Lower leg skin (tissue), 3 donors: ENCODE results near the gene TAF11.

Experiments
- POLR2A ChIP-seq, 2 donors: fragments of 450-650 bp; IDR thresholded peaks; one replicate each; pipeline ENCODE4 v1.6.1; 2016 to 2017; ENCODE audit warnings: antibody characterized with exemption in 2 of 2, mild to moderate bottlenecking in 1 of 2, moderate library complexity in 1 of 2
- TF ChIP-seq, protein P1 (sequence below), 3 donors: fragments of 450-650 bp; IDR thresholded peaks; one replicate each; pipeline ENCODE4 v1.5.1; 2016; ENCODE audit warnings: antibody characterized with exemption in 3 of 3, mild to moderate bottlenecking in 3 of 3, moderate library complexity in 2 of 3

- TF ChIP-seq, protein P1, sequence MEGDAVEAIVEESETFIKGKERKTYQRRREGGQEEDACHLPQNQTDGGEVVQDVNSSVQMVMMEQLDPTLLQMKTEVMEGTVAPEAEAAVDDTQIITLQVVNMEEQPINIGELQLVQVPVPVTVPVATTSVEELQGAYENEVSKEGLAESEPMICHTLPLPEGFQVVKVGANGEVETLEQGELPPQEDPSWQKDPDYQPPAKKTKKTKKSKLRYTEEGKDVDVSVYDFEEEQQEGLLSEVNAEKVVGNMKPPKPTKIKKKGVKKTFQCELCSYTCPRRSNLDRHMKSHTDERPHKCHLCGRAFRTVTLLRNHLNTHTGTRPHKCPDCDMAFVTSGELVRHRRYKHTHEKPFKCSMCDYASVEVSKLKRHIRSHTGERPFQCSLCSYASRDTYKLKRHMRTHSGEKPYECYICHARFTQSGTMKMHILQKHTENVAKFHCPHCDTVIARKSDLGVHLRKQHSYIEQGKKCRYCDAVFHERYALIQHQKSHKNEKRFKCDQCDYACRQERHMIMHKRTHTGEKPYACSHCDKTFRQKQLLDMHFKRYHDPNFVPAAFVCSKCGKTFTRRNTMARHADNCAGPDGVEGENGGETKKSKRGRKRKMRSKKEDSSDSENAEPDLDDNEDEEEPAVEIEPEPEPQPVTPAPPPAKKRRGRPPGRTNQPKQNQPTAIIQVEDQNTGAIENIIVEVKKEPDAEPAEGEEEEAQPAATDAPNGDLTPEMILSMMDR (IDR thresholded peaks at IDR 0.05) = no peak
- TF ChIP-seq POLR2A (IDR thresholded peaks at IDR 0.05) = no peak
These were observed 12.6 kb upstream of the TAF11 start for GRCh38 chr6:34900321-34901031.
